Right lobe of liver (tissue), 6 donors: ENCODE results near the gene SPRR2D. TPM values are rescaled to one million over a fixed set of nuclear protein-coding genes. Genes with fewer than 3 reads are reported as not detected.
"Not testable (repeated sequence)": the region's sequence is repeated elsewhere in the genome, so short reads cannot be mapped to it uniquely, and the experiment has no call there.

Source experiments
- ATAC-seq, 4 donors: fragments of 200-7000 bp; cut with Tn5 transposase; one replicate each; pipeline ENCODE4 v1.9.1; 2020; ENCODE audit warnings: mild to moderate bottlenecking in 4 of 4, moderate library complexity in 4 of 4
- DNase-seq, 3 donors: peaks; one replicate each; pipeline ENCODE4 v3.0.0-alpha.2; 2020
- H3K27ac ChIP-seq, 3 donors: fragments of 200-600 bp; one replicate each; pipeline ENCODE4 v1.8.0; 2022
- H3K27me3 ChIP-seq, 2 donors: fragments of 200-600 bp; one replicate each; pipeline ENCODE4 v1.8.0; 2022
- H3K36me3 ChIP-seq, 4 donors: fragments of 200-600 bp; sonication (generic) in 1 of 4; one replicate each; pipeline versions ENCODE4 v1.5.1 to v1.8.0; 2017 to 2022; ENCODE audit warnings: control low read depth in 1 of 4
- H3K4me1 ChIP-seq, 4 donors: fragments of 200-600 bp; sonication (generic) in 1 of 4; one replicate each; pipeline versions ENCODE4 v1.5.1 to v1.8.0; 2017 to 2022; ENCODE audit warnings: control low read depth in 1 of 4
- H3K4me3 ChIP-seq, 3 donors: fragments of 200-600 bp; one replicate each; pipeline ENCODE4 v1.8.0; 2022
- H3K9me3 ChIP-seq, 4 donors: fragments of 200-600 bp; sonication (generic) in 1 of 4; one replicate each; pipeline versions ENCODE4 v1.5.1 to v1.8.0; 2017 to 2022; ENCODE audit warnings: control low read depth in 1 of 4
- CTCF ChIP-seq, 4 donors: fragments of 200-600 bp in 3 of 4; fragments of 450-650 bp in 1 of 4; IDR thresholded peaks; one replicate each; pipeline versions ENCODE4 v1.5.1 to v1.8.0; 2016 to 2022; ENCODE audit warnings: antibody characterized with exemption in 4 of 4, mild to moderate bottlenecking in 2 of 4
- POLR2A ChIP-seq: fragments of 450-650 bp; IDR thresholded peaks from one replicate; pipeline ENCODE4 v1.6.1; 2017; ENCODE audit warnings: antibody characterized with exemption, mild to moderate bottlenecking
- WGBS: methylation state at CpG from one replicate; pipeline ENCODE4 v1.1.6; 2018; ENCODE audit warnings: low coverage, low lambda C conversion rate; ENCODE audit not compliant: insufficient coverage; ENCODE audit errors: missing lambda C conversion rate; 5-methylcytosine and 5-hydroxymethylcytosine counted together
- intact Hi-C, 2 donors: fragments of 100-400 bp; cut with DNase I; formaldehyde crosslinking; loops; one replicate each; pipeline versions ENCODE4 v1.11.2 to v1.14.1; 2022
- total RNA-seq, 6 experiments: library from RNA; depleted of rRNA in 2 of 6; stranded (reverse); fragments of >200 nt in 2 of 6; fragmentation: NEBNext Ultra II Directional in 3 of 6; extraction: Animal tissue kit (Norgen Biotek cat#: 25700) in 3 of 6; gene quantifications; one replicate each; pipeline versions ENCODE4 v1.1.0 to v1.2.4, GENCODE V29; 2016 to 2023
- donor health status: DM: no; HTN: yes; CAD: no.
- donor health status: DM: no; HTN: no; CAD: no.
- donor health status: DM: no; HTN: no; CAD: no.
- donor health status: DM: no; HTN: yes; CAD: no.
- donor health status: DM: no; HTN: yes; CAD: no.

Gene SPRR2D
- total RNA-seq, 6 experiments from 2014 or later: not detected

- DNase-seq: no peak
Observed at GRCh38 chr1:153030895-153031294, 10.0 kb downstream of the SPRR2D start, which contains the start of gene SPRR1B. Gene SPRR1B, plus strand, starts transcription at chr1:153031203. Its CDS starts 1,143 bp downstream, at chr1:153032346.

GRCh38 chr1:153028766-153029165 is 12.2 kb downstream of the SPRR2D start:
- TF ChIP-seq CTCF (IDR thresholded peaks at IDR 0.05) (no peak), POLR2A (no peak)
- intact Hi-C loops: no loop called here
- no peaks in the 10 kb centered on the region for H3K9me3 ChIP-seq
- no peak overlapping the region for H3K4me3 ChIP-seq
- H3K27ac ChIP-seq: no peak overlapping the region
- DNase-seq (no peak), ATAC-seq (no peak)
- H3K4me1 ChIP-seq: no peaks in the 10 kb centered on the region
- no peaks in the 10 kb centered on the region for H3K27me3 ChIP-seq
- WGBS: 40% methylated on average over 1 of the region's 1 CpG
- H3K36me3 ChIP-seq: no peaks in the 10 kb centered on the region

More at GRCh38 chr1:153030895-153031294, 10.0 kb downstream of the SPRR2D start, which contains the start of gene SPRR1B:
- Histone ChIP-seq H3K27ac (no peak within 1 kb of the TSS), H3K4me1 (no peaks in the 10 kb centered on the region), H3K9me3 (no peaks in the 10 kb centered on the region), H3K4me3 (no peak within 1 kb of the TSS), H3K27me3 (no peaks in the 10 kb centered on the region), H3K36me3 (no peaks in the 10 kb centered on the region)
- no peak for TF ChIP-seq POLR2A
- no peak for TF ChIP-seq CTCF (IDR thresholded peaks at IDR 0.05)
- intact Hi-C loops: no loop called here
- ATAC-seq: no peak

- no peak for TF ChIP-seq CTCF (IDR thresholded peaks at IDR 0.05)
- TF ChIP-seq POLR2A: no peak
- intact Hi-C loops: no loop called here
- no peaks in the 10 kb centered on the region for H3K27me3 ChIP-seq
- ATAC-seq: no peak
- no peak for DNase-seq
- H3K4me3 ChIP-seq: no peak overlapping the region
- H3K9me3 ChIP-seq: no peaks in the 10 kb centered on the region
- no peaks in the 10 kb centered on the region for H3K4me1 ChIP-seq
- H3K27ac ChIP-seq: no peak overlapping the region
- 15% methylated on average over 1 of the region's 1 CpG for WGBS
- no peaks in the 10 kb centered on the region for H3K36me3 ChIP-seq
Observed at GRCh38 chr1:153025797-153026196, 15.1 kb downstream of the SPRR2D start.

GRCh38 chr1:153024413-153024812 is 16.5 kb downstream of the SPRR2D start:
- TF ChIP-seq POLR2A (no peak), CTCF (IDR thresholded peaks at IDR 0.05) (no peak)
- WGBS: 61% methylated on average over 1 of the region's 1 CpG
- Histone ChIP-seq H3K27ac (no peak overlapping the region), H3K27me3 (no peaks in the 10 kb centered on the region), H3K36me3 (no peaks in the 10 kb centered on the region), H3K9me3 (no peaks in the 10 kb centered on the region), H3K4me3 (no peak overlapping the region), H3K4me1 (no peaks in the 10 kb centered on the region)
- DNase-seq (no peak), ATAC-seq (no peak)
- intact Hi-C loops: no loop called here

- no peak for ATAC-seq
- TF ChIP-seq CTCF (IDR thresholded peaks at IDR 0.05) (no peak), POLR2A (no peak)
- H3K27ac ChIP-seq: no peak overlapping the region
- no peaks in the 10 kb centered on the region for H3K4me1 ChIP-seq
- no peaks in the 10 kb centered on the region for H3K9me3 ChIP-seq
- intact Hi-C loops: no loop called here
- H3K36me3 ChIP-seq: no peaks in the 10 kb centered on the region
- H3K4me3 ChIP-seq: no peak overlapping the region
- 62% methylated on average over 5 of the region's 7 CpGs for WGBS
- DNase-seq: no peak
- no peaks in the 10 kb centered on the region for H3K27me3 ChIP-seq
Observed at GRCh38 chr1:153023109-153023508, 17.8 kb downstream of the SPRR2D start.

GRCh38 chr1:153022340-153022739 is 18.6 kb downstream of the SPRR2D start:
- H3K27ac ChIP-seq, H3K27me3 ChIP-seq, ATAC-seq, H3K4me3 ChIP-seq, intact Hi-C loops, DNase-seq, H3K4me1 ChIP-seq, H3K36me3 ChIP-seq, H3K9me3 ChIP-seq: not testable (repeated sequence)
- 64% methylated on average over 9 of the region's 9 CpGs for WGBS

GRCh38 chr1:153021829-153022228 is 19.1 kb downstream of the SPRR2D start:
- H3K4me3 ChIP-seq, H3K36me3 ChIP-seq, H3K9me3 ChIP-seq, H3K27ac ChIP-seq, H3K27me3 ChIP-seq, ATAC-seq, DNase-seq, H3K4me1 ChIP-seq, intact Hi-C loops: not testable (repeated sequence)
- 7% methylated on average over 2 of the region's 2 CpGs for WGBS
